NCI-H1092 treated with DMSO at 0.1 percent for 48 hours (cell line): ENCODE data around the gene NFKBIB.

ENCODE experiments used
- DNase-seq: peaks from one replicate; lab custom pipeline; 2025; lab: John Stamatoyannopoulos, UW

Gene NFKBIB

DNA sequence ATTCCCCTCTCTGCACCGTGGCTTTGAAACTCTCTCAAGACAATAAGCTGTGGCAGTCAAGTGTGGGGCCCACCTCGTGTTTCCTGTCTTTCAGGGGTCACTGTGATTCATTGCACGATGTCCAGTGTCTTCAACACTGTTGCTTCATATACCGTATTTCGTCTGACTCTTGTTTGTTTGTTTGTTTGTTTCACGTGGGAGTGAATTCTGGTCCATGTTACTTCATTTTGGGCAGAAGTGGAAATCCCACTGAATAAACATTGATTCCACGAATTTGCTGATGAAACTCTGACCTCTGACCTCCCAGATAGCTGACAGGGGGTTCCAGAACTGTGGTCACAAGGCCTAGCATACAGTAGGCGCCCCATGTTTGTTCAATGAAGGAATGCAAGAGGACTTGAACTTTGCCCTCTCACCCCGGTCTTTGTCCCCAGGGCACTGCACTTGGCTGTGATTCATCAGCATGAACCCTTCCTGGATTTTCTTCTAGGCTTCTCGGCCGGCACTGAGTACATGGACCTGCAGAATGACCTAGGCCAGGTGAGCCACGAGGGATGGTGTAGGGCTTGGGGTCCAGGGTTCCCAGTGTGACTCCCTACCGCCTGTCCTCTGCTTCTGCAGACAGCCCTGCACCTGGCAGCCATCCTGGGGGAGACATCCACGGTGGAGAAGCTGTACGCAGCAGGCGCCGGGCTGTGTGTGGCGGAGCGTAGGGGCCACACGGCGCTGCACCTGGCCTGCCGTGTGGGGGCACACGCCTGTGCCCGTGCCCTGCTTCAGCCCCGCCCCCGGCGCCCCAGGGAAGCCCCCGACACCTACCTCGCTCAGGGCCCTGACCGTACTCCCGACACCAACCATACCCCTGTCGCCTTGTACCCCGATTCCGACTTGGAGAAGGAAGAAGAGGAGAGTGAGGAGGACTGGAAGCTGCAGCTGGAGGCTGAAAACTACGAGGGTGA lies 5.1 kb downstream of the NFKBIB start:
- DNase-seq, result no peak

DNA sequence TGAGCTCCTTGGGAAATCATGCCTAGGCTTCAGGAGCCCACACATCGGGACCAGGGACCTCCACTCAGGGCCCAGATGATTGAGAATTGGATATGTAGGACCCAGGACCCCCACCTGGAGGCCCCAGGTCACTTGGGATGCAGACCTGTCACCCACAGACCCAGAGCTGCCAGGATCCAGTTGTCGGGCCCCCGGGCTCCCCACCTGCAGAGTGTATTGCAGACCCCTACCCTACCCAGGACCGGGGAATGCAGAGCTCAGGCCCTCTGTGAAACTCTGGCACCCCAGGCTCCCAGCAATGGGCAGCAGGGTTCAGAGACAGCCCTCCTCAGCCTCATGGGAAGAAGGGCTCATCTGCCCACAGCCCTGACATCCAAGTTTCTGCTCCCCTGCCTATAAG lies 5.9 kb downstream of the NFKBIB start:
- no peak for DNase-seq

- no peak for DNase-seq
Measured at GRCh38 chr19:38907227-38907626, 7.5 kb downstream of the NFKBIB start.

DNA sequence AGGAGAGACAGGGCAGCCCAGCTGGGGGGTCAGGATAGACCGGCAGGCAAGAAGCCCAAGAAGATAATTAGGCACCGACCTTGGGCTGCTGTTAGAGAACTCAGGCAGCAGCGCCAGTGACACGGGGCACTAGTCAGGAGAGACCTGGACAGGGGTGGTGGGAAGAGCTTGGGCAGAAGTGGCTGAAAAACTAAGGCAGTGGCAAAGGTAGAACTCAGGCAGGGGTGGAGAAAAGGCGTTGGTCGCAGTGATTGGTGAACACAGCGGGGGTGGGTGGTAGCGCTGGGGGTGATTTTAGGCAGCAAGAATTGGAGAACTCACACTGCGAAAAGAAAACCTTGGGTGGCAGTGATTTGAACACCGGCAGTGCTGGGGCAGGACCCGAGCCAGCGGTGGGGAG lies 7.9 kb downstream of the NFKBIB start:
- DNase-seq, result no peak

- no peak for DNase-seq
Measured at GRCh38 chr19:38908911-38909310, 9.1 kb downstream of the NFKBIB start.

- no peak for DNase-seq
Measured at GRCh38 chr19:38910488-38910887, 10.7 kb downstream of the NFKBIB start.

- DNase-seq, result no peak
Measured at GRCh38 chr19:38911388-38912001, 11.7 kb downstream of the NFKBIB start.

DNA sequence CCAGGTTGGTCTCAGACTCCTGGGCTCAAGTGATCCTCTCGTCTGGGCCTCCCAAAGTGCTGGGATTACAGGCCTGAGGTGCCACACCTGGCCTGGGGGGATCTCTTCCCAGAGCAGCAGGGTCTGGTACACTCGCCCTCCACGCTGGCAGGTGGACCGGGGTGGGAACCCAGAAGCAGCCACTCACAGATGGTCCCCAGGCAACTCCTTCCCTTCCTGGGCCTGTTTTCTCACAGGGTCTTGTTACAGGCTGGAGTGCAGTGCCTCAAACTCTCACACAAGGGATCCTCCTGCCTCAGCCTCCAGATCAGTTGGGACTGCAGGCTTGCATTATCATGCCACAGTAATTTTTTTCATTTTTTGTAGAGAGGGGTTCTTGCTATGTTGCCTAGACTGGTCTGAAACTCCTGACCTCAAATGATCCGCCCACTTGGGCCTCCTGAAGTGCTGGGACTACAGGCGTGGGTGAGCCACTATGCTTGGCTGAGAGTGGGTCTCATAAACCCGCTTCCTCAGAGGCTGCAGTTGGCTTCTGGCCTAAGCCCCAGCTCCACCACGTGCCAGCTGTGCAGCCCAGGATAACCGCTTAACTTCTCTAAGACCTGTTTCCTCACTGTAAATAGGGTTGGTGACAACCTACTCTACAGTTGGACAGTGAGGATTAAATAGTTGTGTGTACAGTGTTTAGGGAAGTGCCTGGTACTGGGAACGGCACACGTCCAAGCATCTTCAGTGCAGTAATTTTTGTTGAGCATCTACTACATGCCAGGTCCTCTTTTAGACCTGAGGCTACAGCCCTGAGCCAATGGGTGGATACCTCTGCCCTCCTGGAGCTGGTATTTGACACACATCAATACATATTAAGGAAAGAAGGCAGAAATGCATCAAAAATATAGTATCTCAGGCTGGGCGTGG lies 13.1 kb downstream of the NFKBIB start:
- no peak for DNase-seq

- no peak for DNase-seq
Measured at GRCh38 chr19:38913958-38914357, 14.2 kb downstream of the NFKBIB start.

DNA sequence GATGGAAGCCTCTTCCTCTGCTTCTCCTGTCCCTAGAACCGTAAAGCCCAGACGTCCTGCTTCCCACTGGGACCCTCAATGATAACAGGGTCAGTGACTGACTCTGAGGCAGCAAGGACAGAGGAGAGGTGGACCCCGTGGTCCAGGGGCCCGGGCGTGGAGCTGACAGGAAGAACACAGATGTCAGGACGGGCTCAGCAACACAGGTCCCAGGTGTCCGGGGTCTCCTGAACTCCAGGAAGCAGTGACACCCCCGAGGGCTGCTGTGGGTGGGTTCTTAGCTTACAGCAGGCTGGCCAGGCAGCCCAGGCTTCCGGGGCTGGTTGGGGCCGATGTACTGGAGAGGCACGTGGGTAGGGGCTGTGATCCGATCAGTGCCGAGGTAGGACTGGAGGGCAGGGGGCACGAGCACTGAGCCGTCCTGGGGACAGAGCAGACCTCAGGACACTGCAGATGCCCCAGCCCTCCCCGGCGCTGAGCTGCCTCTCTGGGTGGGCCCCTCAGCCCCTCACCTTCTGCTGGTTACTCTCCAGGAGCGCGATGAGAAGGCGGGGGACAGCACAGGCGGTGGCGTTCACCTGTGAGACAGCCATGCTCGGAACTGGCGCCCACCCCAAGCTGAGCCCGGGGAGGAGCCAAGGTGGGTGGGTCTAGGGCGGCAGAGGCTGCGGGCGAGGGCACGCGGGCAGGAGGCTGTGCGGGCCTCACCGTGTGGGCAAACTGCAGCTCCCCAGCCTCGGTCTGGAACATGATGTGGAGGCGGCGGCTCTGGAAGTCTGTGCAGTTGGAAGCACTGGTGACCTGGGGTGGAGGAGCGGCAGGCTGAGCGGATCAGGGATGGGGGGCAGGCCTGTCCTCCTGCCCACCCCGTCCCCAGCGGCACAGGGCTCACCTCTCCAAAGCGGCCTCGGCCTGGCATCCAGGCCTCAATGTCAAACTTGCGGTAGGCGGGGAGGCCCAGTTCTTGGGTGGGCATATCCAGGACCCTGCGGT lies 15.9 kb downstream of the NFKBIB start:
- DNase-seq, result no peak

- DNase-seq, result no peak
Measured at GRCh38 chr19:38917516-38917915, 17.7 kb downstream of the NFKBIB start.

GRCh38 chr19:38917921-38918491 lies 18.2 kb downstream of the NFKBIB start:
- DNase-seq, result no peak

- DNase-seq, result no peak
Measured at GRCh38 chr19:38918526-38918925, 18.8 kb downstream of the NFKBIB start.

DNA sequence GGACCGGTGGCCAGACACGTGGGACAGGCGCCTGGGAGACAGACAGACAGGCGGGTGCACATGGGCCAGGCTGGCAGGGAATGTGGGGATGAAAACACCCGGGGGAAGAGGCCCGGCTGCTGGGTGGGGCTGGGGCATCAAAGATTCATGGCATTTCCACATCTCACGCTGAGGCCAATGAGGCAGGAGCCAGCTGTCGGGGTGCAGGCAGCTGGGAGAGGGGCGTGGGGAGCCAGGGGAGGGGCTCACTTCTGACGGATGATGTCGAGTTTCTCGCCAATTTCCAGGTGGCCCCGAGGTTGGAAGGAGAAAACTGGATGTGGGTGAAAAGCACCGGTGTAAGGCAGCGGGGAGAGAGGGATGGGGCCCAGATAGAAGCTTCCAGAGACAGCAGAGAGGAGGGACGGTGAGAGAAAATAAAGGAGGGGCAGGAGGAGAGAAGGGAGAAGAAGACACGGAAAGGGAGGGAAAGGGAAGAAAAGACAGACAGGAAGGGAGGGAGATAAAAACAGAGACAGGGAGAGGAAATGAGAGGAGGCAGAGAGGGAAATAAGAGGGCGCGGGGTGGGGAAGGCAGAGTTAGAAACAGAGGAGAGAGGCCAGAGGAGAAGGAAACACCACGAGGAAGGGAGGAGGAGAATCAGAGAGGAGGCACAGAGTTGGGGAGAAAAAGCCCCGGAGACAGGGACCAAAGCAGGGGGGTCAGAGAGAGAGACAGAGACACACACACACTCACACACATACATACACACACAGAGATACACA lies 20.2 kb downstream of the NFKBIB start:
- DNase-seq, result no peak

DNA sequence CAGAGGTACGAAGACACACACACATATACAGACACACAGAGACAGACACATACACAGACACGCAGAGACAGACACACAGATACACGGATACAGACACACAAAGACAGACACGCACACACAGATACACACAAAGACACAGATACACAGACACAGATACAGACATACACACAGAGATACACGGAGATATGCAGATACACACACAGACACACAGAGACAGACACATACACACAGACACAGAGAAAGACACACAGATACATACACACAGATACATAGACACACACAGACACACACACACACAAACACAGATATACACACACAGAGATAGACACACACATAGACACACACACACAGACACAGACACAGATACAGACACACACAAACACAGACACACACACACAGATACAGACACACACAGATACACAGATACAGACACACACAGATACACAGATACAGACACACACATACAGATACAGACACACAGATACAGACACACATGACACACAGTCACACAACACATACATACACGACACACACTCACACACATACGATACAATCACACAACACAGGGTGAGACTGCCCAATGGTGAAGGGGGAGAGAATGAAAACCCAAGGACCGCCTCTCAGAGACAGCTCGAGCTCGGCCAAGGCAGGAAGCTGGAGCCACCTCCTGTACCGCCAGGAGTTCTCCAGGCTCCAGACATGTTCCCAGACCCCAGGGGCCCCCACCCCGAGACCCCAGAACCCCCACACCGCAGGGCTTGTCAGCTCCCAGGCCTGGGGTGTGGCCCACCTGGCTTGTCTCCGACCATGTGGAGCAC lies 21.0 kb downstream of the NFKBIB start:
- no peak for DNase-seq

GRCh38 chr19:38921420-38922274 lies 21.9 kb downstream of the NFKBIB start:
- no peak for DNase-seq

- no peak for DNase-seq
Measured at GRCh38 chr19:38922482-38922881, 22.7 kb downstream of the NFKBIB start.

GRCh38 chr19:38924388-38924787 lies 24.6 kb downstream of the NFKBIB start:
- DNase-seq, result no peak
